ENCODE measurements around the gene GATAD2A.
"Not testable (repeated sequence)": the region's sequence is repeated elsewhere in the genome, so short reads cannot be mapped to it uniquely, and the experiment has no call there.

The GATAD2A gene

DNA sequence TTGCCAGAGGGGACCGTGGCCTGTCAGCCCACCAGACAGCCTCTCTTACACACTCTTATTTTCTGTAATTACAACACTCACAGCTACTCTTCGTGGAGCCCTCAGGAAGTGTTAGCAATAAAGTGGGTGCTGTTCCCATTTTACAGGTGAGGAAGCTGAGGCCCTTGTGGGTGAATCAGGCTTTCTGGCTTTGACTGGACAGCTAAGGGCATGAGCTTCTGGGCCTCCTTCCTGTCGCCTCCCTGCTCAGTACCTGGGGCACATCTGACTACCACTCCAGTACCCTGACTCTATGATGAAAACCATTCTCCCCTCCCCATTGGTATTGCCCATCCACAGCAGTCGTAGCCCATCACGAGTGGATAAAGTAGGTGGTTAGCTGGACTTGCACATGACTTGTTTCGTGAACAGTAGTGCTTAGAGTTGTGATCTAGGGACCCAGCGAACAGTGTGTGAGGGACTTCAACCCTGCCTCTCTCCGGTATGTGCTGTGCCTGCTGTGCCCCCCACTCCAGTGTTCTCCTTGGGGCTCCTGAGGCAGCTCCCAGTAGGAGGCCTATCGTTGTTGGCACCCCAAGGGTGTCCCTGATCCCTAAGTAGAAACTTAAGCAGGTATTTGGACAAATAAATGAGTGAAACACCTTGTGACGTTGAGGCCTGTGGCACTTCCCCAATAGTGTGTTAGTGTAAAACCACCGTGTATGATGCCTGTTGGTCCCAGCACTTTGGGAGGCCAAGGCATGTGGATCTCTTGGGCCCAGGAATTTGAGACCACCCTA lies 38.6 kb downstream of the GATAD2A start:
- no peaks in the 10 kb centered on the region for H3K27me3 Mint-ChIP-seq (ENCODE audit: low read depth)
- no peaks in the 10 kb centered on the region for H3K9me3 Mint-ChIP-seq
- H3K4me1 Mint-ChIP-seq (ENCODE audit: low read depth) = peaks cover 57% of the 10 kb centered on the region
- peaks cover 21% of the 10 kb centered on the region for H3K36me3 Mint-ChIP-seq (ENCODE audit: low read depth)
- peak overlapping the region; percentile 74 for H3K27ac Mint-ChIP-seq
- peak overlapping the region; percentile 19 for H3K4me3 Mint-ChIP-seq

DNA sequence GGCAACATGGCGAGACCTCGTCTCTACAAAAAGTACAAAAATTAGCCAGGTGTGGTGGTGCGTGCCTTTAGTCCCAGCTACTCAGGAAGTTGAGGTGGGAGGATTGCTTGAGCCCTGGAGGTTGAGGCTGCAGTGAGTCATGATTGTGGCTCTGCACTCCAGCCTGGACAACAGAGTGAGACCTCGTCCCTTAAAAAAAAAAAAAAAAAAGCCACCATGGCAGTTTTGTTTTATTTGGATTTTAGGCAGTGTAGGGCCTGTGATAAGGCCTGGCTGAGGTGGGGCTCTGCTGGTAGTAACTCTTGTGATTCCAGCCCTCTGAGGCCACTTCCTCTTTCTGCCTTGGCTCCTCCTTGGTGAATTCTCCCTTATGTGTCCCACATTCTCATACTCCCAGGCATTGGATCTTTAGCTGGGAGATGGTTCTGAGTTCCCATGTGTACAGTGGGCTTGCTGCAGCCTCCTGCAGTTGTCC lies 39.2 kb downstream of the GATAD2A start:
- Mint-ChIP-seq H3K9me3 (no peaks in the 10 kb centered on the region), H3K27ac (peak overlapping the region; percentile 80), H3K4me3 (peak overlapping the region; percentile 19), H3K36me3 (ENCODE audit: low read depth) (peaks cover 19% of the 10 kb centered on the region), H3K4me1 (ENCODE audit: low read depth) (peaks cover 55% of the 10 kb centered on the region), H3K27me3 (ENCODE audit: low read depth) (no peaks in the 10 kb centered on the region)

DNA sequence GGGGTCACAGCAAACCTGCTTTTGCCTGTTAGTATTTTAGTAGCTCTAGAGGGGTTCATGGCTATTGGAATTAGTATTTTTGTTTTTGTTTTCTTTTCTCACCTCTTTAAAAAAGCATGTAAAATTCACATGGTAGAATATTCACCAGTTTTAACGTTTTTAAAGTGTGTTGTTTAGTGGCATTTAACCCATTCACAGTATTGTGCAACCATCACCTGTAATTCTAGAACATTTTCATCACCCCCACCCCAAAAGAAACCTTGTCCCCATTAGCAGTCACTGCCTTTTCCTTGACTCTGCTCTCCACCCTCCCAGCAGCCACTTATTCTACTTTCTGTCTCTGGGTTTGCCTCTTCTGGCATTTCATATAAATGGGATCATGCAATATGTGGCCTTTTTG lies 39.8 kb downstream of the GATAD2A start:
- Mint-ChIP-seq H3K4me3 (no peak overlapping the region), H3K27ac (peak overlapping the region; percentile 80), H3K36me3 (ENCODE audit: low read depth) (peaks cover 18% of the 10 kb centered on the region), H3K27me3 (ENCODE audit: low read depth) (no peaks in the 10 kb centered on the region), H3K4me1 (ENCODE audit: low read depth) (peaks cover 53% of the 10 kb centered on the region), H3K9me3 (no peaks in the 10 kb centered on the region)

DNA sequence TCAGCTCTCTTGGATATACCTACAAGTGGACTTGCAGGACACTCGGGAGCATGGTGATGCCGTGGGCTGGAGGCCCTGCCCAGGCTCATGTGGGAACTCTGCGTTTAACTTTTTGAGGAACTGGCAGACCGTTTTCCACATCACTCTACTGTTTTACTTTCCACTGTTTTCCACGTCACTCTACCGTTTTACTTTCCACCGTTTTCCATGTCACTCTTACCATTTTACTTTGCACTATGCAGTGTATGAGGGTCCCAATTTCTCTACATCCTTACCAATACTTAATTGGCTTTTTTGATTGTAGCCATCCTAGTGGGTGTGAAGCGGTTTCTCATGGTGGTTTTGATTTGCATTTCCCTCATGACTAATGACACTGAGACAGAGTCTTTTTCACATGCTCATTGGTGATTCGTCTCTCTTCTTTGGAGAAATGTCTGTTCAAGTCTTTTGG lies 40.5 kb downstream of the GATAD2A start:
- Mint-ChIP-seq H3K27me3 (ENCODE audit: low read depth) (no peaks in the 10 kb centered on the region), H3K4me1 (ENCODE audit: low read depth) (peaks cover 52% of the 10 kb centered on the region), H3K36me3 (ENCODE audit: low read depth) (peaks cover 16% of the 10 kb centered on the region), H3K27ac (peak overlapping the region; percentile 73), H3K4me3 (peak overlapping the region; percentile 66), H3K9me3 (no peaks in the 10 kb centered on the region)

DNA sequence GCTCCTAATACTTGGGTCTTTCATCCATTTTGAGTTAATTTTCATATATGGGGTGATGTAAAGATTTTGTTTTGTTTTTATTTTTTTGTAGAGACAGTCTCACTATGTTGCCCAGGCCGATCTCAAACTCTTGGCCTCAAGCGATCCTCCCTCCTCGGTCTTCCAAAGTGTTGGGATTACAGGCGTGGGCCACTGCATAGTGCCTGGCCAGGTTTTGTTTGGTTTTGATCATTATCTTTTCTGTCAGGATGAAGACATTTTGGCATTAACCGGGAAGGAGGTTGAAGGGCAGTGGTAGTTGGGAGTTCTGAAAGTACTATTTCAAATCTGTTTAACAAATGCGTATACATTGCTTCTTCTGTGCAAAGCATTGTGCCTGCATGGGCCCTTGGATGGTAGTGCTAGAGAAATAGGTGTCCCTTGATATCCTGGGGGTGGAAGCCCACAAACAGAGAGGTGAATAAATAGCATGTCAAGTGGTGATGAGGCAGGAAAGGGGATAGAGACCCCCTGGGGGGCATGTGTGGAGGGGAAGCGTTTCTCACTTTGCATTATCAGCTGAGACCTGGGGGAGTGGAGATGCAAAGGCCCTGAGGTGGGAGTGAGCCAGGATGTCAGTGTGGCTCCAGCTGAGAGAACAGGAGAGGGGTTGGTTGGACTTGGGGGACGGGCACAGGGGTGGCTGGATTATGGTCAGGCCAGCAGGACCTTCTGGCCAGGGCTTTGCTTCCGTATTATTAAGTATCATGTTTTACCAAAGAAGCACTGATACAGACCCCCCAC lies 41.4 kb downstream of the GATAD2A start:
- peak overlapping the region; percentile 46 for H3K27ac Mint-ChIP-seq
- H3K27me3 Mint-ChIP-seq (ENCODE audit: low read depth) = no peaks in the 10 kb centered on the region
- H3K36me3 Mint-ChIP-seq (ENCODE audit: low read depth) = peaks cover 16% of the 10 kb centered on the region

DNA sequence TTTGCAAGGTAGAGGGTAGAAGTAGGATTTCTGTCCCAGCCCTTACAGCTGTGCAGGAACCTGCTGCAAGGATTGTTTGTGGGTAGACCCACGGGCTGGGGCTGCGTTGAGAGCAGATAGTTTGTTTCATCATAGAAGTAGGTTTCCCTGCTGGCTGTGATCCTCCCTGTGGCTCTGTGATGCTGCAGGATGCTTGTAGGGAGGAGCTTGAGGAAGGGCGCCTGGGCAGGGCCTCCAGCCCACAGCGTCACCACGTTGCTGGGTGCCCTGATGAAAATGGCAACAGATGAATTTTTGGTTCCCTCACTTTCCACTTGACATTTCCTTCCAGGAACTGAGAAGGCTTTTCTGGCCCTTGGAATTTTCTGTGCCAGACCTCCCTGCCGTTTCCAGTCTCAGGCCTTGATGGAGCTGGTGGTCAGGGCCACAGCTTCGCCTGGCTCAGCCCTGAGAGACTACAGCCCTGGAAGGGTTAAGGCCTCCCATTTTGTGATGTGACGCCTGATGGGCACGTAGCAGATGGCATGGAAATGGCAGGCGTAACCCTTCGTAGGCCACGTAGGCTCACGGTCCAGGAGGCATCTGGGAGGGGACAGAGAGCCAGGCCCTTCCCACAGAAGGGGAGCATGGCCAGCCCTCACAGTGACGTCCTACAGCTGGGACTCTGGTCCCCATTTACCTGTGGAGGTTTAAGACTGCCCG lies 42.2 kb downstream of the GATAD2A start:
- H3K27me3 Mint-ChIP-seq (ENCODE audit: low read depth) = no peaks in the 10 kb centered on the region
- H3K36me3 Mint-ChIP-seq (ENCODE audit: low read depth) = peaks cover 16% of the 10 kb centered on the region
- peak overlapping the region; percentile 46 for H3K27ac Mint-ChIP-seq
- no peaks in the 10 kb centered on the region for H3K9me3 Mint-ChIP-seq
- peaks cover 66% of the 10 kb centered on the region for H3K4me1 Mint-ChIP-seq (ENCODE audit: low read depth)
- H3K4me3 Mint-ChIP-seq = no peak overlapping the region

More for the DNA sequence above, 41.4 kb downstream of the GATAD2A start:
- peak overlapping the region; percentile 5 for H3K4me3 Mint-ChIP-seq
- peaks cover 59% of the 10 kb centered on the region for H3K4me1 Mint-ChIP-seq (ENCODE audit: low read depth)
- H3K9me3 Mint-ChIP-seq = no peaks in the 10 kb centered on the region

DNA sequence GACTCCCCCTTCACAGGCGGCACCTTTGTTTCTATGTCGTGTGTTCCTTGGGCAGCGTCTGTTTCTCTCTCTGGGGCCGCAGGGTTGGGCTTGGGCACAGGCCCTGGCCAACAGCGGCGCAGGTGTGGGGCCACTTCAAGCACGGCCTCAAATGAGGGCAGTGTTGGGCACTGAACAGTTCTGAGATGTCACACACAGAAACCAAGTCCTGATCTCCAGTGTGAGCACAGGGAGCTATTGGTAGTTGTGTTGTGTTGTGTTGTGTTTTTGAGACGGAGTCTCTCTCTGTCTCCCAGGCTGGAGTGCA lies 42.7 kb downstream of the GATAD2A start:
- Mint-ChIP-seq H3K36me3 (ENCODE audit: low read depth) (peaks cover 14% of the 10 kb centered on the region), H3K27me3 (ENCODE audit: low read depth) (no peaks in the 10 kb centered on the region), H3K9me3 (no peaks in the 10 kb centered on the region), H3K4me3 (no peak overlapping the region), H3K4me1 (ENCODE audit: low read depth) (peaks cover 64% of the 10 kb centered on the region), H3K27ac (no peak overlapping the region)

DNA sequence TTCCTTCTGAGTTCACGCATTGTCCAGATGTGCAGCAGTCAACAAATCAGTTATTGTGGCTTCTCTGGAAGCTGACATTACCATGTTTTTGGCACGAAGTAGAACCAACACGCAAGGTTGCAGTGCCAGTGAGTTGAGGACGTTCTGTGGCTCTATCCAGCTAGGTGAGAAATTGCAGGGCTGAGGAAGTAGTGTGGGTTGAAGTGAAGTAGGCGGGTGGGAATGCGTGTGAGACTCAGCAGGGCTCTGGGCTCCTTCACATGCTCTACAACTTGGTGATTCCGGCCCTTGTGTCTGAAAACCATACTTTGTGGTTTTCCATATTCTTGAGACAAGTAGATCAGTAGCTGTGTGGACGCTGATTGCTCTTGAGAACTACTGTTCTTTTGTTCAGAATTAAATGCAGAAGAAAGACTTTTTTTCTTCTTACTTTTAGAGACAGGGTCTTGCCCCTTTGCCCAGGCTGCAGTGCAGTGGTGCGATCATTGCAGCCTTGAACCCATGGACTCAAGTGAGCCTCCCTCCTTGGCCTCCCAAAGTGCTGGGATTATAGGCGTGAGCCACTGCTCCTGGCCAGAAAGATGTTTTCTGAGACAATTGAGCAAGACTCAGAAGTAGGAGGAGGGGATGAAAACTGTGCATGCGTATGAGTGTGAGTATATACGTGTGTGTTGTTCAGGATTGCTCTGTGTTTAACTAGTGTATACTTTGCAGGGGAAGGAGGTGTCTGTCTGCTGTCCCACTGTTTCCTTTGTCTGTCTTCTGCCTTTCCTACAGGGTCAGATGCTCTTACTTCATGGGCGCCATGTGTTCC lies 46.2 kb downstream of the GATAD2A start:
- Mint-ChIP-seq H3K27me3 (ENCODE audit: low read depth) (no peaks in the 10 kb centered on the region), H3K4me1 (ENCODE audit: low read depth) (peaks cover 40% of the 10 kb centered on the region), H3K36me3 (ENCODE audit: low read depth) (no peaks in the 10 kb centered on the region), H3K4me3 (peak overlapping the region; percentile 19), H3K9me3 (no peaks in the 10 kb centered on the region), H3K27ac (peak overlapping the region; percentile 82)

DNA sequence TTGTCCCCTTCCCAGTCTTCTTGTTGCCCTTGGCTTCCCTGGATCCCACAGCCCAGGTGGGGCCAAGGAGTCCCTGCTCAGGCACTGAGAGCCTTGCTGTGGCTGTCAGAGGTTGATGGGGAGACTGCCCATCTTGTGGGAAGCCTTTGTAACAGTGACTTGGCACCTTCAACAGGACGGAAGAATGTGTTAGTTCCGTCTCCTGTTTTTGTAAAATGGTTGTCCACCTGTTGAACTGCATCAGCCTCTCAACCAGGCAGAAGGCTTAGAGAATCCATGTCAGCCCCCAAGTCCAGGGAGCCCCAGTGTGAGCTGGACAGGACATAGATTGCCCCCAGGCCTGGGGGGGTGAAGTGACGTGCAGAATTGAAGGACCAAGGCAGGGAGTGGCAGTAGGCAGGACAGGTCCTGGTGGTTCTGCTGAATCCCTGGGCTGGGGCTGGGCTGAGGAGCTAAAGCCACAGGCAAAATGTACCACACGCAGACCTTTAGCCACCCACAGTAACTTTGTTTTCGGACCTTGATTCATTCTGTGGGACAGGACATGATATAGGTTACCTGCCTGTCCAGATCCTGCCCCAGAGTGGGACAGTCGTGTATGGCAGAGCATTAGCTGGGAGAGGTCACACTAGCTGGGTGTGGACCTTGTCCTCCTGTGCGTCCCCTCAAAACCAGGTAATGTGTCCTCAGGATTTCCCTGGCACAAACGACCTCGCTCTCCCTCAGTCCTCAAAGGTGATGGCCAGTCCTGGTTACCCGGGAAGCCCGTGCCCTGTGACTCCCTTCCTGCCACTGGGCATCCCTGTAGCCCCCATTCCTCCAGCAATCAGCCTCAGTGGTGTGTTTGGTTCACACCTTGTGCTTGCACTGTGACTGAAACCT lies 47.0 kb downstream of the GATAD2A start:
- no peak overlapping the region for H3K4me3 Mint-ChIP-seq
- peak overlapping the region; percentile 82 for H3K27ac Mint-ChIP-seq
- peaks cover 38% of the 10 kb centered on the region for H3K4me1 Mint-ChIP-seq (ENCODE audit: low read depth)
- no peaks in the 10 kb centered on the region for H3K9me3 Mint-ChIP-seq
- no peaks in the 10 kb centered on the region for H3K27me3 Mint-ChIP-seq (ENCODE audit: low read depth)
- no peaks in the 10 kb centered on the region for H3K36me3 Mint-ChIP-seq (ENCODE audit: low read depth)

DNA sequence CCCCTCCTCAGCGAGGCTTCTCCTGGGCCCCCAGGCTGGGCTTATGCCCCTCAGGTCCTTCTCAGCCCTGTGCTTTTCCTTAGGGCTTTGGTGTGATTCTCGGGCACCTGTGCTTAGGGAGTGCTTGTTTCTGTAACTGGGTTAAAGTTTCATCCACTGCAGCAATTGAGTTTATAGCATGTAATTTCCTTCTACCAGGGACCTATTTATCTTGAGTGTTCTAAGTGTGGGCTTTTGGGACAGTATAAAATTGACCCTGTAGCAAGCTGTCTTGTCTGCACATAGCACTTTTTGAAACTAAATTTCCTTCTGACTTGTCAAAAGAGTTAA lies 47.6 kb downstream of the GATAD2A start:
- Mint-ChIP-seq H3K4me1 (ENCODE audit: low read depth) (peaks cover 37% of the 10 kb centered on the region), H3K27me3 (ENCODE audit: low read depth) (no peaks in the 10 kb centered on the region), H3K9me3 (no peaks in the 10 kb centered on the region), H3K4me3 (no peak overlapping the region), H3K36me3 (ENCODE audit: low read depth) (peaks cover under 1% of the 10 kb centered on the region), H3K27ac (no peak overlapping the region)

DNA sequence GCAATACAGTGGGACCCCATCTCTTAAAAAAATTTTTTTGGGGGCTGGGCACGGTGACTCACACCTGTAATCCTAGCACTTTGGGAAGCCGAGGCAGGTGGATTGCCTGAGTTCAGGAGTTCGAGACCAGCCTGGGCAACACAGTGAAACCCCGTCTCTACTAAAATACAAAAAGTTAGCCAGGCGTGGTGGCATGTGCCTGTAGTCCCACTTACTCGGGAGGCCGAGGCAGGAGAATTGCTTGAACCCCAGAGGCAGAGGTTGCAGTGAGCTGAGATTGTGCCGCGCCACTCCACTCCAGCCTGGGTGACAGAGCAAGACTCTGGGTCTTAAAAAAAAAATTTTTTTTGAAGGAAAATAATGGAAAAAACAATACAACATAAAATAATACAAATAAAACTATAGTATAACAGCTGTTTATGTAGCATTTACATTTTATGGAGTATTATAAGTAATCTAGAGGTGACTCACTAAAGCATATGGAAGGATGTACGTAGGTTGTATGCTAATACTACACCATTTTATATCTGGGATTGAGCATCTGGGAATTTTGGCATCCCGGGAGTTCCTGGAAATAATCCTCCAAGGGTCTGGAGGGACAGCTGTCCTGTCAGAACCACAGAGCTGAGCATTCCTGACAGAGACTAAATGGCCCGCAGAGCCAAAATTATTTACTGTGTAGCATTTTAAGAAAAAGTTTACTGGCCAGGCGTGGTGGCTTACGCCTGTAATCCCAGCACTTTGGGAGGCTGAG lies 49.9 kb downstream of the GATAD2A start:
- H3K36me3 Mint-ChIP-seq (ENCODE audit: low read depth); H3K27ac Mint-ChIP-seq; H3K27me3 Mint-ChIP-seq (ENCODE audit: low read depth); H3K9me3 Mint-ChIP-seq; H3K4me3 Mint-ChIP-seq: not testable (repeated sequence)
- peaks cover 50% of the 10 kb centered on the region for H3K4me1 Mint-ChIP-seq (ENCODE audit: low read depth)

DNA sequence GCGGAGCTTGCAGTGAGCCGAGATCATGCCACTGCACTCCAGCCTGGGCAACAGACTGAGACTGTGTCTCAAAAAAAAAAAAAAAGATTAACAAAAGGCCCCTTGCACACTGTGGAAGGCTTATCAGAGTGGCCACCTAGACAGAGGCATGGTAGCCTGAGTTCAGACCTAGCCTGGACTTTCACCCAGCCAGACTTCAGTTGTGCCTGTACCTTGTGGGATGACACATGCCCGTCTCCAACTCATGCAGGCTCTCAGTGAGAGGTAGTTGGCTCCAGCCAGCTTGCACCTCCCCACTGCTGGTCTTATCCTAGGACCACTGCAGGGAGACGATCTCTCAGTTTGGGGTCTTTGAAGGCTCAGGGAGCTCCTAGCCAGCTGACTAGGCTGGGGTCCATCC lies 52.2 kb downstream of the GATAD2A start:
- Mint-ChIP-seq H3K4me1 (ENCODE audit: low read depth) (peaks cover 51% of the 10 kb centered on the region), H3K36me3 (ENCODE audit: low read depth) (peaks cover 8% of the 10 kb centered on the region)

More for the DNA sequence above, 52.2 kb downstream of the GATAD2A start:
- Mint-ChIP-seq H3K9me3 (no peaks in the 10 kb centered on the region), H3K27ac (no peak overlapping the region), H3K4me3 (no peak overlapping the region), H3K27me3 (ENCODE audit: low read depth) (no peaks in the 10 kb centered on the region)

Data from T-helper 1 cell treated with Interleukin-12 subunit alpha and Interleukin-12 subunit beta and Interleukin-4 antibody, amounts not matched to agents 30 μg/mL and 1 μg/mL, for 36 hours (primary cell).